Motor neuron (in vitro differentiated cells): ENCODE results near the gene FLYWCH1. TPM values are rescaled to one million over a fixed set of nuclear protein-coding genes. Genes with fewer than 3 reads are reported as not detected.

Experiments used
- ATAC-seq, 8 experiments: fragments of 200-7000 bp; cut with Tn5 transposase; replicated peaks in 6 of 8; 2 replicates each; pipeline ENCODE4 v1.8.0; 2021; ENCODE audit warnings: mild to moderate bottlenecking in 8 of 8, moderate library complexity in 8 of 8
- H3K27ac ChIP-seq, 2 donors: fragments of 250-450 bp; sonication (Bioruptor Pico); 2 replicates each; pipeline ENCODE4 v1.9.0; 2021; ENCODE audit warnings: antibody characterized with exemption in 2 of 2, mild to moderate bottlenecking in 2 of 2, moderate library complexity in 1 of 2
- H3K4me1 ChIP-seq, 2 donors: fragments of 250-450 bp; sonication (Bioruptor Pico); replicated peaks in 1 of 2; 2 replicates each; pipeline ENCODE4 v1.6.1; 2021; ENCODE audit warnings: antibody characterized with exemption in 2 of 2, mild to moderate bottlenecking in 2 of 2, moderate library complexity in 1 of 2
- H3K4me3 ChIP-seq, 5 donors: fragments of 250-450 bp; sonication (Bioruptor Pico); 2 replicates each; pipeline ENCODE4 v1.9.0; 2021; ENCODE audit warnings: antibody characterized with exemption in 5 of 5, mild to moderate bottlenecking in 5 of 5, moderate library complexity in 4 of 5
- WGBS, 10 experiments: fragments of 450-650 bp; shearing (Covaris generic); methylation state at CpG; one replicate each; pipeline ENCODE4 v1.0.0; 2022; 5-methylcytosine and 5-hydroxymethylcytosine counted together
- in situ Hi-C, 9 experiments: fragments of 400-800 bp; cut with MboI; loops; one replicate each; pipeline ENCODE4 v1.15.0; 2021; ENCODE audit warnings: low sequenced_read_pairs in 9 of 9, low pct_unique_long_range_greater_than_20kb in 2 of 9; ENCODE audit not compliant: unreplicated experiment in 9 of 9
- total RNA-seq, 8 experiments: library from RNA; unstranded; fragments of 300-600 nt; gene quantifications; 2 replicates each; pipeline versions ENCODE4 v1.2.3 to v1.2.4, GENCODE V29; 2022

FLYWCH1 gene
- total RNA-seq, 8 experiments from 2014 or later: 15.0 to 55.9 (median 23.0) TPM

DNA sequence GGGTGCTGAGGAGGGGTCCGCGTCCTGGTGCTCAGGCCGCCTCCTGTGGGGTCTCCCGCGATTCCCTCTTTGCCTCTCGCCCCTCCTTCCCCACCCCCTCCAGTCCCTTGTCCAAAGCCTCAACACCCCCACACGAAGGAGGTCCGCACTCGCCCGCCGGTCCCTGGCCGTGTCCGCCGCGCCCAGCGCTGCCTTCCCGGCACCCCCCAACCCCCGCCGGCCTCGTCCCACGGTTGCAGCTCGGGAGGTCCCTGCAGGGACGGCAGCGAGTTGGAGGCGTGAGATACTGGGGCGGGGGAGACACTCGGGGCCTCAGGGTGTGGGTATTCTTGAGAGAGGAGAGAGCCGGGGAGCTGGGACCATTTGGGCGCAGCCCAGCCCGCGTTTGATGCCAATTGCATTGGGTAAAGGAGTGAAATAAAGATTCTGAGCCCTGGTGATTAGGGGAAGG is 28.2 kb upstream of the FLYWCH1 start:
- Histone ChIP-seq H3K4me3 (peak overlapping the region; percentile 57 to 96 (median 87)), H3K27ac (peak overlapping the region; percentile 78 to 82), H3K4me1 (peaks cover 2 to 4% of the 10 kb centered on the region in 2 donors)
- WGBS, 10 experiments: 0% methylated on average over 2 of the region's 31 CpGs; no CpG with 5 or more reads in 9 of the 10 experiments
- in situ Hi-C loops: no loop called here
- ATAC-seq: peak; percentile 2 to 13 (median 6)

- 29 to 100% (median 54%) methylated on average over 1 to 16 of the region's 18 CpGs; no CpG with 5 or more reads in 3 of the 10 experiments for WGBS, 10 experiments
- H3K4me3 ChIP-seq: peak overlapping the region; percentile 57 to 96 (median 87)
- in situ Hi-C loops: no loop called here
- no peak for ATAC-seq
- peak overlapping the region; percentile 78 to 82 for H3K27ac ChIP-seq
- H3K4me1 ChIP-seq: peaks cover 2 to 4% of the 10 kb centered on the region in 2 donors
Observed at GRCh38 chr16:2884041-2884451, 27.7 kb upstream of the FLYWCH1 start.

- no peak for ATAC-seq
- Histone ChIP-seq H3K4me3 (no peak overlapping the region), H3K4me1 (peaks cover 10% of the 10 kb centered on the region in 2 donors), H3K27ac (no peak overlapping the region)
- WGBS, 10 experiments: 97 to 100% (median 100%) methylated on average over 2 to 7 of the region's 31 CpGs; no CpG with 5 or more reads in 6 of the 10 experiments
- in situ Hi-C loops: no loop called here
Observed at GRCh38 chr16:2894231-2894630, 17.5 kb upstream of the FLYWCH1 start.

DNA sequence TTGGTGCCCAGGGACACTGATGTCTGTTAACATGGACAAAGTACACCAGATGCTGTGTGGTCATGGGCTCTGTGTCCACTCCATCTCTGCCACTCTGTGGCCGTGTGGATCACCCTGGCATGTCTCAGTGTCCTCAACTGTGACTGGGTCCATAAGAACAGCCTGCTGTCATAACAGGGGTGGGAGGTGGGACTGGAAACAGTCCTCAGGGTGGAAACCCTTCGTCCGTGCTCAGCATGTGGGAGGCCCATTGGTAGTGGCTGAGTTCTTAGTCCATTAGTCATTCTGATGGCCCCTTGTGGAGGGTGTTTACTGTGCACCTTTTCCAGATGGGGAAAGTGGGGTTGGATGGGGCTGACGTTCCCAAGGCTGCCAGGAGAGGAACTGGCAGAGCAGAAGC is 15.9 kb upstream of the FLYWCH1 start:
- in situ Hi-C loops: no loop called here
- ATAC-seq: peak in 3 of 8 experiments; percentile 22 to 74 (median 61)
- 0 to 60% methylated on average over 1 of the region's 4 CpGs; no CpG with 5 or more reads in 8 of the 10 experiments for WGBS, 10 experiments
- Histone ChIP-seq H3K4me1 (peaks cover 11 to 12% of the 10 kb centered on the region in 2 donors), H3K4me3 (no peak overlapping the region), H3K27ac (no peak overlapping the region)

- no peak overlapping the region for H3K27ac ChIP-seq
- H3K4me1 ChIP-seq: peaks cover 11 to 12% of the 10 kb centered on the region in 2 donors
- ATAC-seq: peak in 2 of 8 experiments; percentile 14 to 15
- H3K4me3 ChIP-seq: no peak overlapping the region
- in situ Hi-C loops: no loop called here
- WGBS, 10 experiments: 100% methylated on average over 1 to 2 of the region's 19 CpGs; no CpG with 5 or more reads in 8 of the 10 experiments
Observed at GRCh38 chr16:2896480-2897010, 15.2 kb upstream of the FLYWCH1 start.

- Histone ChIP-seq H3K27ac (no peak overlapping the region), H3K4me3 (no peak overlapping the region), H3K4me1 (peaks cover 11 to 12% of the 10 kb centered on the region in 2 donors)
- peak in 3 of 8 experiments; percentile 5 to 17 (median 8) for ATAC-seq
- in situ Hi-C loops: no loop called here
- 40 to 95% (median 83%) methylated on average over 1 to 3 of the region's 7 CpGs; no CpG with 5 or more reads in 7 of the 10 experiments for WGBS, 10 experiments
Observed at GRCh38 chr16:2897110-2897509, 14.6 kb upstream of the FLYWCH1 start.

GRCh38 chr16:2898831-2899563 is 12.7 kb upstream of the FLYWCH1 start:
- 33 to 100% (median 75%) methylated on average over 1 to 8 of the region's 10 CpGs; no CpG with 5 or more reads in 1 of the 10 experiments for WGBS, 10 experiments
- no peak overlapping the region for H3K4me3 ChIP-seq
- peak in 5 of 8 experiments; percentile 8 to 47 (median 30) for ATAC-seq
- in situ Hi-C loops: no loop called here
- peak overlapping the region in 1 of 2 donors; percentile 5 for H3K27ac ChIP-seq
- peaks cover 16% of the 10 kb centered on the region in 2 donors for H3K4me1 ChIP-seq

- H3K27ac ChIP-seq: no peak overlapping the region
- WGBS, 10 experiments: 13 to 100% (median 80%) methylated on average over 1 to 10 of the region's 13 CpGs; no CpG with 5 or more reads in 3 of the 10 experiments
- H3K4me1 ChIP-seq: peaks cover 16% of the 10 kb centered on the region in 2 donors
- in situ Hi-C loops: no loop called here
- ATAC-seq: no peak
- no peak overlapping the region for H3K4me3 ChIP-seq
Observed at GRCh38 chr16:2899564-2900072, 12.1 kb upstream of the FLYWCH1 start.

GRCh38 chr16:2900526-2901075 is 11.1 kb upstream of the FLYWCH1 start:
- no peak overlapping the region for H3K27ac ChIP-seq
- in situ Hi-C loops: no loop called here
- no peak for ATAC-seq
- H3K4me1 ChIP-seq: peaks cover 16% of the 10 kb centered on the region in 2 donors
- H3K4me3 ChIP-seq: no peak overlapping the region
- 89 to 93% (median 90%) methylated on average over 3 to 11 of the region's 15 CpGs; no CpG with 5 or more reads in 6 of the 10 experiments for WGBS, 10 experiments

DNA sequence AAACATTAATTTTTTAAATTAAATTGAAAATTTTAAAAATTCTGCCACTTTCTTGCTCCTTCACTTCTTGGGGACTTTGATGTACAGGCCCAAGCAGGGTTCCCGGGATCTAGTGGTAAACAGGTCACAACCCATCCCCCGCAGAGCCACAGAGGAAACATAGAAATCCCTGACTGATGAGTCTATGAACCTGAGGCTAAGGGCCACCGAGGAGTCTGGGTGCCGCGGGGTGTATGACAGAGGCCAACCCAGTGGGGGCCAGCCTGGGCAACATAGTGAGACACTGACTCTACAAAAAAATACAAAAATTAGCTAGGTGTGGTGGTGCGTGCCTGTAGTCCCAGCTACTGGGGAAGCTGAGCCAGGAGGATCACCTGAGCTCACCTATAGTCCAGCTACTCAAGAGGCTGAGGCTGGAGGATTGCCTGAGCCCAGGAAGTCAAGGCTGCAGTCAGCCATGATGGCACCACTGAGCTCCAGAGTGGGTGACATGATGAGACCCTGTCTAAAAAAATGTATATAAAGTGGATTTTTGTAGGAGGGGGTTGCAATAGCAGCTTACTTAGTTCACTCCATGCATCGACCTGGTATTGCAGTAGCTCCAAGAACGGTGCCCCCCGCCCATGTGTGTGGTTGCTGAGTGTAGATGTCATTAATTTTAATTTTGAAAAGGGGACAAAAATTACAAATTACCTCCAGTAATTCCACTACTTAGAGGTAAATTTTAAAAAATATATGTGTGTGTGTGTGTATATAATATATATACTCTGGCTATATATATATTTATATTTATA is 9.2 kb upstream of the FLYWCH1 start:
- Histone ChIP-seq H3K4me3 (no peak overlapping the region), H3K27ac (no peak overlapping the region), H3K4me1 (peaks cover 21% of the 10 kb centered on the region in 2 donors)
- WGBS, 10 experiments: 71 to 100% (median 89%) methylated on average over 1 to 8 of the region's 9 CpGs
- in situ Hi-C loops: no loop called here
- no peak for ATAC-seq

GRCh38 chr16:2904100-2904921 is 7.4 kb upstream of the FLYWCH1 start:
- peaks cover 10 to 11% of the 10 kb centered on the region in 2 donors for H3K4me1 ChIP-seq
- H3K27ac ChIP-seq: peak overlapping the region; percentile 80 to 82
- WGBS, 10 experiments: 0 to 33% (median 2%) methylated on average over 1 to 15 of the region's 62 CpGs; no CpG with 5 or more reads in 1 of the 10 experiments
- peak; percentile 39 to 56 (median 44) for ATAC-seq
- H3K4me3 ChIP-seq: peak overlapping the region; percentile 69 to 97 (median 92)
- in situ Hi-C loops: no loop called here

- ATAC-seq: peak in 5 of 8 experiments; percentile 2 to 29 (median 19)
- H3K4me1 ChIP-seq: peaks cover 10% of the 10 kb centered on the region in 2 donors
- H3K4me3 ChIP-seq: peak overlapping the region; percentile 69 to 97 (median 92)
- in situ Hi-C loops: no loop called here
- WGBS, 10 experiments: 0% methylated on average over 26 of the region's 32 CpGs; no CpG with 5 or more reads in 9 of the 10 experiments
- H3K27ac ChIP-seq: peak overlapping the region; percentile 80 to 82
Observed at GRCh38 chr16:2904922-2905240, 6.8 kb upstream of the FLYWCH1 start.
